ENCODE measurements around the gene PPP1R3G.
A peak's percentile ranks its signal among the peaks of the same experiment; 100 is the strongest.

The PPP1R3G gene

GRCh38 chr6:5054245-5054873 lies 30.8 kb upstream of the PPP1R3G start:
- DNase-seq (ENCODE audit: low read depth in 1 of 2, low spot score in 1 of 2): no peak
- Histone ChIP-seq H3K4me3 (replicated peaks; ENCODE audit: insufficient read depth, low read length) (no peak overlapping the region), H3K27ac (replicated peaks) (no peak overlapping the region), H3K27me3 (ENCODE audit: insufficient read depth, poor library complexity, severe bottlenecking) (no peaks in the 10 kb centered on the region)
- no peak for TF ChIP-seq REST (IDR thresholded peaks at IDR 0.05; ENCODE audit: insufficient replicate concordance, low read depth)
- no peak for TF ChIP-seq CTCF (IDR thresholded peaks at IDR 0.05; ENCODE audit: insufficient read depth, low read length)
- no peak for TF ChIP-seq SPI1 (IDR thresholded peaks at IDR 0.05; ENCODE audit: borderline replicate concordance, low read depth)
- no peak for TF ChIP-seq GABPA (IDR thresholded peaks at IDR 0.05; ENCODE audit: low read depth)
- TF ChIP-seq POLR2AphosphoS5 (IDR thresholded peaks at IDR 0.05; ENCODE audit: low read depth): no peak

- Histone ChIP-seq H3K27me3 (ENCODE audit: insufficient read depth, poor library complexity, severe bottlenecking) (no peaks in the 10 kb centered on the region), H3K4me3 (replicated peaks; ENCODE audit: insufficient read depth, low read length) (no peak overlapping the region), H3K27ac (replicated peaks) (no peak overlapping the region)
- no peak for TF ChIP-seq POLR2AphosphoS5 (IDR thresholded peaks at IDR 0.05; ENCODE audit: low read depth)
- TF ChIP-seq SPI1 (IDR thresholded peaks at IDR 0.05; ENCODE audit: borderline replicate concordance, low read depth): no peak
- TF ChIP-seq REST (IDR thresholded peaks at IDR 0.05; ENCODE audit: insufficient replicate concordance, low read depth): peak; percentile 86
- TF ChIP-seq CTCF (IDR thresholded peaks at IDR 0.05; ENCODE audit: insufficient read depth, low read length): no peak
- TF ChIP-seq GABPA (IDR thresholded peaks at IDR 0.05; ENCODE audit: low read depth): no peak
- no peak for DNase-seq (ENCODE audit: low read depth in 1 of 2, low spot score in 1 of 2)
Observed at GRCh38 chr6:5055118-5055517, 30.0 kb upstream of the PPP1R3G start.

GRCh38 chr6:5058254-5058653 lies 26.9 kb upstream of the PPP1R3G start:
- no peak for TF ChIP-seq CTCF (IDR thresholded peaks at IDR 0.05; ENCODE audit: insufficient read depth, low read length)
- TF ChIP-seq GABPA (IDR thresholded peaks at IDR 0.05; ENCODE audit: low read depth): no peak
- TF ChIP-seq REST (IDR thresholded peaks at IDR 0.05; ENCODE audit: insufficient replicate concordance, low read depth): no peak
- no peak for TF ChIP-seq SPI1 (IDR thresholded peaks at IDR 0.05; ENCODE audit: borderline replicate concordance, low read depth)
- TF ChIP-seq POLR2AphosphoS5 (IDR thresholded peaks at IDR 0.05; ENCODE audit: low read depth): no peak
- Histone ChIP-seq H3K27ac (replicated peaks) (no peak overlapping the region), H3K4me3 (replicated peaks; ENCODE audit: insufficient read depth, low read length) (no peak overlapping the region), H3K27me3 (ENCODE audit: insufficient read depth, poor library complexity, severe bottlenecking) (no peaks in the 10 kb centered on the region)
- no peak for DNase-seq (ENCODE audit: low read depth in 1 of 2, low spot score in 1 of 2)

All from HL-60 (cell line).